ENCODE data around the gene SMC1A.

SMC1A gene

GRCh38 chrX:53398216-53398615 is 24.2 kb downstream of the SMC1A start:
- no peak overlapping the region for H3K4me3 ChIP-seq (ENCODE audit: low read length)
- peak; percentile 25 for DNase-seq (ENCODE audit: low read depth)
- no peak for TF ChIP-seq CTCF (IDR thresholded peaks at IDR 0.05; ENCODE audit: insufficient read depth, low read depth, low read length, missing control alignments)

- DNase-seq (ENCODE audit: low read depth): no peak
- TF ChIP-seq CTCF (IDR thresholded peaks at IDR 0.05; ENCODE audit: insufficient read depth, low read depth, low read length, missing control alignments): no peak
- H3K4me3 ChIP-seq (ENCODE audit: low read length): no peak overlapping the region
These were observed 26.7 kb downstream of the SMC1A start for GRCh38 chrX:53395605-53396298.

GRCh38 chrX:53383376-53384076 is 38.9 kb downstream of the SMC1A start:
- H3K4me3 ChIP-seq (ENCODE audit: low read length): no peak overlapping the region
- no peak for TF ChIP-seq CTCF (IDR thresholded peaks at IDR 0.05; ENCODE audit: insufficient read depth, low read depth, low read length, missing control alignments)
- DNase-seq (ENCODE audit: low read depth): peak; percentile 30

DNA sequence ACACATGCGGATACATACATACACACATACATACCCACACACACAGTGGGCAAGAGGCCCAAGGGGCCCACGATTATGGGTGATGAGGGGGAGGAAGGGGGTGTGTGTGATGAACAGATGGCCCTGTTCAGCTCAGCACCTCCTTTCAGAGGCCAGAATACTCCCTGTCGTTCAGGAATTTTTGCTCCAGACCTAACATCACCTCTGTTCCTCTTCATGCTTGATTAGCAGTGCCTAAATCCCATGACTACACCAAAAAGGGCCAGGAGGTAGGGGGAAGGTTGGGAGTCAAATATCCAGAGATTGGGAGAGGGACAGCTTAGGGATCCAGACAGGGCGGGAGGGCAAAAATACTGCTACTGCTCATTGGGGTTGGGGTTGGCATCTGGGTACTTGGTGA is 42.7 kb downstream of the SMC1A start:
- TF ChIP-seq CTCF (IDR thresholded peaks at IDR 0.05; ENCODE audit: insufficient read depth, low read depth, low read length, missing control alignments): no peak

DNA sequence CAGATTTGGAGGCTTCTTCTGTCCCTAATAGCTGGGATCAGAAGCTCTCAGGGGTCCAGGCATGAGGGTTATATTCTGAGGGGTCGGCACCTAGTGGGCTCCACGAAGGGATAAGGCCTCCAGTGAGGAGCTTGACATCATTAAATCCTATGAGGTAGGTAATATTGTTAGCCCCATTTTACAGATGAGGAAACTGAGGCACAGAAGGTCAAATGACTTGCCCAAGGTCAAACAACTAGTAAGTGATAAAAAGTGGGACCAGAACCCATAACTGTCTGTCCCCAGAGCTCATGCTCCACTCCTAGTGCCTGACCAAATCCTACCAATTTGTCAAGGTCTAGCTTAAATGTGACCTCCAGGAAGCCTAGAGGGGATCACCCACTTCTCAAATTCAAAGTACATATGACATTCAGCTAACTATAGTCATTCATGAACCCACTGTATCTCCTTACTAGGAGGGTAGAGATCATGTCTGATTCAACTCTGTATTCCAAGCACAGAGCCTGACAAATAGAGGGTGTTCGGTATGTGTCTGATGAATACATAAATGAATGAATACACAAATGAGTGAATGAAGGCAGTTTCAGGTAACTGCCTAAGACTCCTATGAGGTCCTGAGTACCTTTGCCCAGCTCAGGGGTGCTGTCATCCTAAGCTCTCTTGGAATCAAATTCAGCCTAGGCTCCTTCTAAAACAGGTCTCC is 43.3 kb downstream of the SMC1A start:
- DNase-seq (ENCODE audit: low read depth): no peak
- TF ChIP-seq CTCF (IDR thresholded peaks at IDR 0.05; ENCODE audit: insufficient read depth, low read depth, low read length, missing control alignments): no peak
- no peak overlapping the region for H3K4me3 ChIP-seq (ENCODE audit: low read length)

More for the DNA sequence above, 42.7 kb downstream of the SMC1A start:
- DNase-seq (ENCODE audit: low read depth): no peak
- no peak overlapping the region for H3K4me3 ChIP-seq (ENCODE audit: low read length)

- H3K4me3 ChIP-seq (ENCODE audit: low read length): no peak overlapping the region
- no peak for TF ChIP-seq CTCF (IDR thresholded peaks at IDR 0.05; ENCODE audit: insufficient read depth, low read depth, low read length, missing control alignments)
- DNase-seq (ENCODE audit: low read depth): no peak
These were observed 45.0 kb downstream of the SMC1A start for GRCh38 chrX:53377464-53377863.

Measured in epithelial cell of esophagus (primary cell).